ENCODE results near the gene LMO1. TPM values are rescaled to one million over a fixed set of nuclear protein-coding genes. Genes with fewer than 3 reads are reported as not detected.

Gene LMO1
- polyA plus RNA-seq, 1 of the 3 experiments (the other 2 are of a cell fraction) = 0.12 TPM

DNA sequence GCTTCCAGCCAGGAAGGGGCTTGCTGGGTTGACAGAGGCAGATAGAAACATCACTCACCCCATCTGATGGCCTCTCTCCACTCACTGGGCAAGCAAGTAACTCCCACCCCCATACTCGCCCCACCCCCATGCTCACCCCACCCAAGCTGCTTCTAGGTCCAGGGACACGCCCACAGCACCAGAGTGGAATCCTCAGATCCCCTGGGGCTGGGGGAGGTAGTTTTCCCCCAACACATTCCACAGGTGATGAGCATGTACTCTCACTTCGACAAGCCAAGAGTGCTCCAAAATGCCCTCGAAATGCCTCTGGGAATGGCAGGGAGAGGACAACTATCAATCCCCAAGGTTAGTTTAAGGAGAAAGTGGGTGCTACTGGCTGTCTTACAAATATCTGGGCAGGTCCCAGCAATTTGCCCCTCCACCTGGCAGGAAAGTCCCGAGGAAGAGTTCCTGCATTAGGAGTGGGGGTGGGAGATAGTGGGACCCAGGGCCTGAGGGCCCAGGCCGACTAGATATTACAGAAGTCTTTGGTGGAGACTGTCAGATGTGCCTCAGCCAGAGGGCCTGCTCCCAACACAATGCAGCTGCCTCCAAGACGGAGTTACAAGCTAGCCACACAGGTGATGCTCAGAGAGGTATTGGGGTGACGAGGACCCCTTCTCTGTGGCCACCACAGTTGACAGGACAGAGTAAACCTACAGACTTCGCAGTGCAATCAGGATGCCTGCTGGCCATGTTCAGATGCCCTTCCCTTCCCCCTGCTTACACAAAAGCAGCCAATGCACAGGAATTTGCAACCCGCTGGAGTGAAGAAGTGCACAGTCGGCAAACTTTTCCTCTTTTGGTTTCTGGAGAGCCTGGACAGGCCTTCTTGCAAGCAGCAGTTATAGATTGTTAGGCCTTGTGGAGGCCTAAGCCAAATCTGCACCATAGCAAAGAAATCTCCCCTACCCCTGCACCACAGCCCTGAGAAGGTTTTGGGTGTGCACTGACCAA, 2.9 kb upstream of the LMO1 start:
- Histone ChIP-seq H4K20me1 (ENCODE audit: insufficient read depth) (no peaks in the 10 kb centered on the region), H3K9me3 (no peaks in the 10 kb centered on the region), H3K27me3 (ENCODE audit: insufficient read depth) (peaks cover 54% of the 10 kb centered on the region), H3K4me3 (ENCODE audit: low read depth in 2 of 2, low read length in 1 of 2) (no peak overlapping the region; a peak in 1 of 4 replicates), H3F3A (replicated peaks; ENCODE audit: insufficient read depth) (peaks cover 3% of the 10 kb centered on the region), H2AFZ (ENCODE audit: low read depth) (no peak overlapping the region), H3K9me2 (no peaks in the 10 kb centered on the region), H3K27ac (ENCODE audit: low read depth in 2 of 2, low read length in 1 of 2) (no peak overlapping the region; a peak in 1 of 4 replicates), H3K4me1 (ENCODE audit: control insufficient read depth in 1 of 2, insufficient read depth in 2 of 2, low read depth in 1 of 2, low read length in 1 of 2) (peaks cover 5 to 58% of the 10 kb centered on the region in 2 experiments; a peak in 2 of 4 replicates), H3K9ac (no peak overlapping the region), H3K4me2 (no peak overlapping the region), H3K79me2 (ENCODE audit: insufficient read depth) (no peaks in the 10 kb centered on the region), H3K36me3 (replicated peaks in 1 of 2; ENCODE audit: control insufficient read depth in 1 of 2, insufficient read depth in 2 of 2, low read length in 1 of 2) (no peaks in the 10 kb centered on the region)
- ChIA-PET POLR2A (interaction anchor here (0.8 to 2.0 kb wide), 4 partner anchors 17 to 88 kb away, joined by 3 to 10 read pairs (median 4); no protein-coding TSS in a partner anchor), CTCF (interaction anchor here (0.6 to 29.7 kb wide), 25 partner anchors 16 to 478 kb away, joined by 3 to 604 read pairs (median 6); no protein-coding TSS in a partner anchor)
- no peak for DNase-seq
- TF ChIP-seq EP300 (IDR thresholded peaks at IDR 0.05; ENCODE audit: borderline replicate concordance in 1 of 2, low read depth in 1 of 2, low read length in 1 of 2) = no peak
- TF ChIP-seq, protein P1, sequence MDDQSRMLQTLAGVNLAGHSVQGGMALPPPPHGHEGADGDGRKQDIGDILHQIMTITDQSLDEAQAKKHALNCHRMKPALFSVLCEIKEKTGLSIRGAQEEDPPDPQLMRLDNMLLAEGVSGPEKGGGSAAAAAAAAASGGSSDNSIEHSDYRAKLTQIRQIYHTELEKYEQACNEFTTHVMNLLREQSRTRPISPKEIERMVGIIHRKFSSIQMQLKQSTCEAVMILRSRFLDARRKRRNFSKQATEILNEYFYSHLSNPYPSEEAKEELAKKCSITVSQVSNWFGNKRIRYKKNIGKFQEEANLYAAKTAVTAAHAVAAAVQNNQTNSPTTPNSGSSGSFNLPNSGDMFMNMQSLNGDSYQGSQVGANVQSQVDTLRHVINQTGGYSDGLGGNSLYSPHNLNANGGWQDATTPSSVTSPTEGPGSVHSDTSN (IDR thresholded peaks at IDR 0.05) = no peak
- TF ChIP-seq CHD2 (IDR thresholded peaks at IDR 0.05; ENCODE audit: low read length, partially characterized antibody) = no peak
- no peak for TF ChIP-seq ELF1 (IDR thresholded peaks at IDR 0.05)
- TF ChIP-seq EZH2phosphoT487 (IDR thresholded peaks at IDR 0.05; ENCODE audit: borderline replicate concordance, low read depth) = no peak
- no peak for TF ChIP-seq TCF12 (IDR thresholded peaks at IDR 0.05)
- no peak for TF ChIP-seq RAD21 (IDR thresholded peaks at IDR 0.05; ENCODE audit: low read length)
- TF ChIP-seq, protein P2, sequence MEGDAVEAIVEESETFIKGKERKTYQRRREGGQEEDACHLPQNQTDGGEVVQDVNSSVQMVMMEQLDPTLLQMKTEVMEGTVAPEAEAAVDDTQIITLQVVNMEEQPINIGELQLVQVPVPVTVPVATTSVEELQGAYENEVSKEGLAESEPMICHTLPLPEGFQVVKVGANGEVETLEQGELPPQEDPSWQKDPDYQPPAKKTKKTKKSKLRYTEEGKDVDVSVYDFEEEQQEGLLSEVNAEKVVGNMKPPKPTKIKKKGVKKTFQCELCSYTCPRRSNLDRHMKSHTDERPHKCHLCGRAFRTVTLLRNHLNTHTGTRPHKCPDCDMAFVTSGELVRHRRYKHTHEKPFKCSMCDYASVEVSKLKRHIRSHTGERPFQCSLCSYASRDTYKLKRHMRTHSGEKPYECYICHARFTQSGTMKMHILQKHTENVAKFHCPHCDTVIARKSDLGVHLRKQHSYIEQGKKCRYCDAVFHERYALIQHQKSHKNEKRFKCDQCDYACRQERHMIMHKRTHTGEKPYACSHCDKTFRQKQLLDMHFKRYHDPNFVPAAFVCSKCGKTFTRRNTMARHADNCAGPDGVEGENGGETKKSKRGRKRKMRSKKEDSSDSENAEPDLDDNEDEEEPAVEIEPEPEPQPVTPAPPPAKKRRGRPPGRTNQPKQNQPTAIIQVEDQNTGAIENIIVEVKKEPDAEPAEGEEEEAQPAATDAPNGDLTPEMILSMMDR (IDR thresholded peaks at IDR 0.05) = no peak
- no peak for TF ChIP-seq MEF2A (IDR thresholded peaks at IDR 0.05; ENCODE audit: borderline replicate concordance, low read depth)
- no peak for TF ChIP-seq TAF1 (IDR thresholded peaks at IDR 0.05; ENCODE audit: borderline replicate concordance, low read depth, low read length)
- TF ChIP-seq RCOR1 (IDR thresholded peaks at IDR 0.05; ENCODE audit: low read length) = no peak
- TF ChIP-seq POLR2AphosphoS5 (IDR thresholded peaks at IDR 0.05; ENCODE audit: low read depth, low read length) = no peak
- no peak for TF ChIP-seq FOSL2 (IDR thresholded peaks at IDR 0.05; ENCODE audit: borderline replicate concordance, low read depth)
- TF ChIP-seq GATA2 (CRISPR knock-in tag; IDR thresholded peaks at IDR 0.05) = no peak
- no peak for TF ChIP-seq TEAD4 (IDR thresholded peaks at IDR 0.05; ENCODE audit: borderline replicate concordance, insufficient read depth)
- TF ChIP-seq MXI1 (IDR thresholded peaks at IDR 0.05; ENCODE audit: low read depth, low read length) = no peak
- TF ChIP-seq SMC3 (IDR thresholded peaks at IDR 0.05; ENCODE audit: low read depth, low read length) = no peak
- no peak for TF ChIP-seq MAX (IDR thresholded peaks at IDR 0.05; ENCODE audit: low read depth)
- no peak for TF ChIP-seq RFX5 (IDR thresholded peaks at IDR 0.05; ENCODE audit: low read length)
- no peak for TF ChIP-seq FOXJ3 (CRISPR knock-in tag; IDR thresholded peaks at IDR 0.05)
- 69% methylated on average over 9 of the region's 11 CpGs for WGBS (ENCODE audit: low lambda C conversion rate)
